ENCODE results near the gene PTPRCAP. TPM values are rescaled to one million over a fixed set of nuclear protein-coding genes. Genes with fewer than 3 reads are reported as not detected.

The PTPRCAP gene
- total RNA-seq, 1 experiment from 2014 or later, result 1.7 TPM

DNA sequence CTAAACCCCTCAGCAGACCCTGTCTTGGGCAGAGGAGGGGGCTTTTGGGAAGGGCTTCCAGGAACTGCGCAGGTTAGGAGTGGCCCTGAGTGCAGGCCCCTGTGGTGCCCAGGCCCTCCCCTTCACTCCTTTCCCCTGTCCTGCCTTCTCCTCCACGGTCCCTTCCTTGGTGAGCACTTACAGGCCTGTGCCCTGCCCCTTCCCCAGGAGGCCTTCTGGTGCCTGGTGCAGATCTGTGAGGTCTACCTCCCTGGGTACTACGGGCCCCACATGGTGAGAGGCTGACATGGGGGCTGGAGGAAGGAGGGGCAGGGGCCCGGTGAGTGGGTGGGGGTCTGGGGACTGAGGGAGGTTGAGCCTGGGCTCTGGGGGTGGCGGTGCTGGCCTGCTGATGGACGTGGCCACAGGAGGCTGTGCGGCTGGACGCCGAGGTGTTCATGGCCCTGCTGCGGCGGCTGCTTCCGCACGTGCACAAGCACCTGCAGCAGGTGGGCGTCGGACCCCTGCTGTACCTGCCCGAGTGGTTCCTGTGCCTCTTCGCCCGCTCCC lies 31.0 kb downstream of the PTPRCAP start:
- Histone ChIP-seq H3K4me2 (ENCODE audit: insufficient read depth, insufficient read length, low read length) (no peak overlapping the region), H2BK12ac (ENCODE audit: insufficient read length, low read depth, low read length) (no peak overlapping the region), H3K56ac (ENCODE audit: insufficient read length, low read depth, low read length) (no peak overlapping the region), H3K23ac (ENCODE audit: insufficient read length, low read depth, low read length) (no peak overlapping the region), H4K5ac (ENCODE audit: insufficient read length, low read depth, low read length) (no peak overlapping the region), H4K91ac (ENCODE audit: insufficient read length, low read depth, low read length) (no peak overlapping the region), H2BK120ac (ENCODE audit: low read depth, low read length, poor library complexity, severe bottlenecking) (no peak overlapping the region), H2AK5ac (ENCODE audit: insufficient read length, low read length) (no peak overlapping the region), H2BK5ac (ENCODE audit: insufficient read length, low read length) (no peak overlapping the region), H3T11ph (ENCODE audit: low read length) (no peak overlapping the region), H3K79me2 (ENCODE audit: insufficient read depth, low read length) (no peaks in the 10 kb centered on the region), H3K14ac (ENCODE audit: insufficient read depth, low read length) (no peak overlapping the region), H3K9ac (ENCODE audit: extremely low read depth, insufficient read length, low read length) (no peak overlapping the region), H3K4ac (ENCODE audit: low read depth, low read length) (no peak overlapping the region), H3K79me1 (ENCODE audit: insufficient read depth, low read depth, low read length, poor library complexity, severe bottlenecking) (no peaks in the 10 kb centered on the region), H4K8ac (replicated peaks; ENCODE audit: insufficient read length, low read depth, low read length) (no peak overlapping the region), H2AFZ (ENCODE audit: low read length) (no peak overlapping the region), H2BK20ac (ENCODE audit: low read depth, low read length, poor library complexity, severe bottlenecking) (no peak overlapping the region), H3K27ac (ENCODE audit: insufficient read length, low read depth, low read length) (no peak overlapping the region), H3K9me3 (ENCODE audit: control insufficient read depth, low read depth, low read length) (no peaks in the 10 kb centered on the region), H3K27me3 (ENCODE audit: insufficient read depth, low read length) (no peaks in the 10 kb centered on the region), H3K23me2 (ENCODE audit: insufficient read length, low read depth, low read length, poor library complexity, severe bottlenecking) (no peaks in the 10 kb centered on the region), H3K4me1 (ENCODE audit: insufficient read depth, low read length) (no peaks in the 10 kb centered on the region), H3K18ac (ENCODE audit: insufficient read length, low read depth, low read length) (no peak overlapping the region), H4K20me1 (ENCODE audit: control insufficient read depth, insufficient read depth, insufficient read length) (no peaks in the 10 kb centered on the region), H2BK15ac (ENCODE audit: low read depth, low read length) (no peak overlapping the region)
- no peak overlapping the region for H3K4me3 Mint-ChIP-seq
- WGBS (ENCODE audit: extremely low coverage, insufficient read length, low lambda C conversion rate), result no CpG with 5 or more reads among the region's 18 CpGs
- no peak overlapping the region for H3K27ac Mint-ChIP-seq
- H3K4me1 Mint-ChIP-seq, result peaks cover 14 to 25% of the 10 kb centered on the region in 2 experiments
- TF ChIP-seq, protein P1, sequence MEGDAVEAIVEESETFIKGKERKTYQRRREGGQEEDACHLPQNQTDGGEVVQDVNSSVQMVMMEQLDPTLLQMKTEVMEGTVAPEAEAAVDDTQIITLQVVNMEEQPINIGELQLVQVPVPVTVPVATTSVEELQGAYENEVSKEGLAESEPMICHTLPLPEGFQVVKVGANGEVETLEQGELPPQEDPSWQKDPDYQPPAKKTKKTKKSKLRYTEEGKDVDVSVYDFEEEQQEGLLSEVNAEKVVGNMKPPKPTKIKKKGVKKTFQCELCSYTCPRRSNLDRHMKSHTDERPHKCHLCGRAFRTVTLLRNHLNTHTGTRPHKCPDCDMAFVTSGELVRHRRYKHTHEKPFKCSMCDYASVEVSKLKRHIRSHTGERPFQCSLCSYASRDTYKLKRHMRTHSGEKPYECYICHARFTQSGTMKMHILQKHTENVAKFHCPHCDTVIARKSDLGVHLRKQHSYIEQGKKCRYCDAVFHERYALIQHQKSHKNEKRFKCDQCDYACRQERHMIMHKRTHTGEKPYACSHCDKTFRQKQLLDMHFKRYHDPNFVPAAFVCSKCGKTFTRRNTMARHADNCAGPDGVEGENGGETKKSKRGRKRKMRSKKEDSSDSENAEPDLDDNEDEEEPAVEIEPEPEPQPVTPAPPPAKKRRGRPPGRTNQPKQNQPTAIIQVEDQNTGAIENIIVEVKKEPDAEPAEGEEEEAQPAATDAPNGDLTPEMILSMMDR (conservative IDR thresholded peaks at IDR 0.05), result no peak
- H3K36me3 Mint-ChIP-seq (ENCODE audit: insufficient read depth in 1 of 3, low read depth in 3 of 3), result no peaks in the 10 kb centered on the region
- no peaks in the 10 kb centered on the region for H3K9me3 Mint-ChIP-seq
- H3K27me3 Mint-ChIP-seq (ENCODE audit: low read depth), result peaks cover 24% of the 10 kb centered on the region
- no peak for DNase-seq
